ENCODE data around the gene DTX1. TPM values are rescaled to one million over a fixed set of nuclear protein-coding genes. Genes with fewer than 3 reads are reported as not detected.

DTX1 gene
- total and polyA plus RNA-seq, 9 donors = 1.7 to 5.4 (median 3.6) TPM

DNA sequence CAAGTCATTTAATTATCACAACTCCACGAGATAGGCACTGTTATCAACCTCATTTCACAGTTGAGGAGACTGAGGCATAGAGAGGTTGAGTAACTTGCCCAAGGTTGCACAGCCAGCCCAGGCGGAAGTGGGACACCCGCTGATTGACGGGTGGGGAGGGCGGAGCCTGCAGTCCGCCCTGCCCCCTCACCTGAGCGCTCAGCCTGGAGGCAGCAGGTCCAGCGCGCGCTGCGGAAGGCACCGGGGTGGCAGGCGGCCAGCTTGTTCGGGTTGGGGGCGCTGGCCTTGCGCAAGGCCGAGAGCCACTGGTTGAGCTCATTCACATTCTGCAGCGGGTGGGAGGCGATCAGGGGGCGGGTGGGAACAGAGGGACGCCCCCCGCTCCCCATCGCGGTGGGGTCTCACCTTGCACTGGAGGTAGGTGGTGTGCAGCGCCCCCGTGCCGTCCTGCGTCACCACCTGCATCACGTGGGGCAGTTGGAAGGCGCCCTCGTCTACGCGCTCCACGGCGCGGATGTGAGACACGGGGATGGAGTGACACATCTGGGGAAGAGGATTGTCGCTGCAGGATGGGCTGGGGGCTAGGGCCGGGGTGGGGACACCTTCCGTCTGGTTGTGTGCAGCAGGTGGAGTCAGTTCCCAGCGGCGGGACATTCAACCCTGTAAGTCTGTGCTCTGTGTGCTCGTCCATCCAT, 47.4 kb downstream of the DTX1 start:
- no peak for DNase-seq
- Histone ChIP-seq H3K9me3 (replicated peaks; ENCODE audit: control insufficient read depth, low read depth, low read length) (no peaks in the 10 kb centered on the region), H3K4me1 (ENCODE audit: control insufficient read depth, insufficient read depth, low read length) (no peaks in the 10 kb centered on the region), H3K4me3 (ENCODE audit: low read length) (no peak overlapping the region), H3K27me3 (ENCODE audit: control insufficient read depth, insufficient read depth, low read length) (peaks cover 27% of the 10 kb centered on the region), H3K36me3 (ENCODE audit: control insufficient read depth, insufficient read depth, low read length) (no peaks in the 10 kb centered on the region), H3K27ac (ENCODE audit: low read length) (no peak overlapping the region)
- 3% methylated on average over 39 of the region's 43 CpGs for WGBS (ENCODE audit: insufficient coverage)

DNA sequence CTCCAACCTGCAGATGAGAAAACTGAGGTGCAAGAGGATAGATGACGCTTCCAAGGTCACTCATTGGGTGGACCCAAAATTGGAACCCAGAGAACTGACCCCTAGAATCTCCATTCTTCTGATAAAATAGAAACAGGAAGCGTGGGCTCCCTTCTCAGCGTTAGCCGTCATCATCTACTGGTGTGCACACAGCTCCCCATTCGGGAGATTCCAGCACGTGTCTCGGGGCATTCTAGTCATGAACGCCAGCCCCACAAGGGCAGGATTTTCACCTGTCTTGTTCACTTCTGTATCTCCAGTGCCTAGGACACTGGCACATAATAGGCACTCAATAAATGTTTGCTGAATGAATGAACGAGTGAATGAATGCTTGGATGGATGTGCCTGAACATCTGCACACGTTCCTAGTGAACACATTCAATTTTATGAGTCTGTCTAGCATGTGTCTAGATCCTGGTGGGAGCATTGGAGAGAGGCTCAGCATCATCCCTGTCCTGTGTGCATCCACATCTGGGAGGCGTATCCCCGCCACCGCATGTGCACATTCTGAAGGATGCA, 48.5 kb downstream of the DTX1 start:
- H3K27ac ChIP-seq (ENCODE audit: low read length) = no peak overlapping the region
- no peaks in the 10 kb centered on the region for H3K9me3 ChIP-seq (replicated peaks; ENCODE audit: control insufficient read depth, low read depth, low read length)
- peaks cover 30% of the 10 kb centered on the region for H3K27me3 ChIP-seq (ENCODE audit: control insufficient read depth, insufficient read depth, low read length)
- DNase-seq = no peak
- no peaks in the 10 kb centered on the region for H3K36me3 ChIP-seq (ENCODE audit: control insufficient read depth, insufficient read depth, low read length)
- no peaks in the 10 kb centered on the region for H3K4me1 ChIP-seq (ENCODE audit: control insufficient read depth, insufficient read depth, low read length)
- no peak overlapping the region for H3K4me3 ChIP-seq (ENCODE audit: low read length)
- 77% methylated on average over 12 of the region's 13 CpGs for WGBS (ENCODE audit: insufficient coverage)

DNA sequence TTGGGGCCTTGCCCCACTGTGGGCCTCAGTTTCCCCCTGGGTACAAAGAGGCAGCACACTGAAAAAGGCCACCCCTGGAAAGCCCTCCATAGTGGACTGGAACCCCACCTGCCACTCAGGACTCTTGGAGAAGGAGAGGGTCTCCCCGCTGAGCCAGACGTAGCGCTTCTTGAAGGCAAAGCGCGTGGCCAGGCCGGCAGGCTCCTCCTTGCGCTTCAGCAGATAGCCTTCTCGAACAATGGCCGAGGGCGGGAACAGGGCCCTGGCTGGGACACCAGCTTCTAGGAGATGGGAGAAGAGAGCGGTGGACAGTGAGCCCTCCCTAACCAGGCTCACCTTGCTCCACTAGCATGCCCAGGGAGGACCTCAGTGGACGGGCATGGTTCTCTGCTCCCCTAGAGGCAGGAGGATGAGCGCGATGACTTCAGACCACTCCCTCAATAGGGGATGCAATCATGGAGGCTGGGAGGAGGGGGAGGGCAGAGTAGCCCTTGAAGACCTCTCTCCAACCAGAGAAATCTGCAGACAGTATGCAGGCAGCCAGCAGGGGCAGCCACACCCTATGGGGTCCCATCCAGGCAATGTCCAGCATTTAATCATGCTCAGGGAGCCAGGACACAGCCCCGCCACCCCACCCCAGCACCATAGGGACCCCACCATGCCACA, 49.2 kb downstream of the DTX1 start:
- Histone ChIP-seq H3K27me3 (ENCODE audit: control insufficient read depth, insufficient read depth, low read length) (peaks cover 30% of the 10 kb centered on the region), H3K4me1 (ENCODE audit: control insufficient read depth, insufficient read depth, low read length) (no peaks in the 10 kb centered on the region), H3K36me3 (ENCODE audit: control insufficient read depth, insufficient read depth, low read length) (no peaks in the 10 kb centered on the region), H3K4me3 (ENCODE audit: low read length) (no peak overlapping the region), H3K27ac (ENCODE audit: low read length) (no peak overlapping the region), H3K9me3 (replicated peaks; ENCODE audit: control insufficient read depth, low read depth, low read length) (no peaks in the 10 kb centered on the region)
- 87% methylated on average over 10 of the region's 15 CpGs for WGBS (ENCODE audit: insufficient coverage)
- no peak for DNase-seq

- H3K4me3 ChIP-seq (ENCODE audit: low read length) = no peak overlapping the region
- no peaks in the 10 kb centered on the region for H3K36me3 ChIP-seq (ENCODE audit: control insufficient read depth, insufficient read depth, low read length)
- H3K9me3 ChIP-seq (replicated peaks; ENCODE audit: control insufficient read depth, low read depth, low read length) = no peaks in the 10 kb centered on the region
- DNase-seq = no peak
- WGBS (ENCODE audit: insufficient coverage) = 68% methylated on average over 1 of the region's 1 CpG
- no peaks in the 10 kb centered on the region for H3K4me1 ChIP-seq (ENCODE audit: control insufficient read depth, insufficient read depth, low read length)
- no peak overlapping the region for H3K27ac ChIP-seq (ENCODE audit: low read length)
- peaks cover 29% of the 10 kb centered on the region for H3K27me3 ChIP-seq (ENCODE audit: control insufficient read depth, insufficient read depth, low read length)
Observed at GRCh38 chr12:113106361-113106760, 49.8 kb downstream of the DTX1 start.

DNA sequence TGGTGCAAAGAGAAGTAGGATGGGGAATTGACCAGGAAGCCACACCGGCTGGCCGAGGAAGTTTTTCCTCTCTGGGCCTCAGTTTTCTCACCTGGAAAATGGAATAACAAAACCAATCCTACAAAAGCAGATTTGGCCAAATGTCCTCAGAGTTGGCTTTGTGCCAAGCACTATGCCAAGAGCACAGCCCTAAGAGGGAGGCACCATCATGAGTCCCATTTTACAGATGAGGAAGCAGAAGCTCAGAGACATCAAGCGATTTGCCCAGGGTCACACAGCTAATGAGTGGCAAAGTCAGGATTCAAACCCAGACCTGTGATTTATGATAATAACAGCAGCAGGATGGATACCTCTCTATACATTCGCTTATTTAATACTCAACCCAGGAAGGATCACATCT, 51.8 kb downstream of the DTX1 start:
- H3K27me3 ChIP-seq (ENCODE audit: control insufficient read depth, insufficient read depth, low read length) = peaks cover 31% of the 10 kb centered on the region
- no peaks in the 10 kb centered on the region for H3K36me3 ChIP-seq (ENCODE audit: control insufficient read depth, insufficient read depth, low read length)
- no peak overlapping the region for H3K27ac ChIP-seq (ENCODE audit: low read length)
- H3K4me1 ChIP-seq (ENCODE audit: control insufficient read depth, insufficient read depth, low read length) = no peaks in the 10 kb centered on the region
- H3K9me3 ChIP-seq (replicated peaks; ENCODE audit: control insufficient read depth, low read depth, low read length) = no peaks in the 10 kb centered on the region
- DNase-seq = no peak
- no peak overlapping the region for H3K4me3 ChIP-seq (ENCODE audit: low read length)
- 100% methylated on average over 1 of the region's 4 CpGs for WGBS (ENCODE audit: insufficient coverage)

- Histone ChIP-seq H3K9me3 (replicated peaks; ENCODE audit: control insufficient read depth, low read depth, low read length) (no peaks in the 10 kb centered on the region), H3K27me3 (ENCODE audit: control insufficient read depth, insufficient read depth, low read length) (peaks cover 24% of the 10 kb centered on the region), H3K4me1 (ENCODE audit: control insufficient read depth, insufficient read depth, low read length) (no peaks in the 10 kb centered on the region), H3K4me3 (ENCODE audit: low read length) (no peak overlapping the region), H3K36me3 (ENCODE audit: control insufficient read depth, insufficient read depth, low read length) (no peaks in the 10 kb centered on the region), H3K27ac (ENCODE audit: low read length) (no peak overlapping the region)
- DNase-seq = no peak
- WGBS (ENCODE audit: insufficient coverage) = 93% methylated on average over 4 of the region's 5 CpGs
Observed at GRCh38 chr12:113109360-113109759, 52.8 kb downstream of the DTX1 start.

GRCh38 chr12:113109872-113110599, 53.5 kb downstream of the DTX1 start:
- H3K27me3 ChIP-seq (ENCODE audit: control insufficient read depth, insufficient read depth, low read length) = peaks cover 19% of the 10 kb centered on the region
- no peaks in the 10 kb centered on the region for H3K9me3 ChIP-seq (replicated peaks; ENCODE audit: control insufficient read depth, low read depth, low read length)
- H3K4me3 ChIP-seq (ENCODE audit: low read length) = no peak overlapping the region
- no peak overlapping the region for H3K27ac ChIP-seq (ENCODE audit: low read length)
- WGBS (ENCODE audit: insufficient coverage) = 44% methylated on average over 6 of the region's 7 CpGs
- no peaks in the 10 kb centered on the region for H3K4me1 ChIP-seq (ENCODE audit: control insufficient read depth, insufficient read depth, low read length)
- no peaks in the 10 kb centered on the region for H3K36me3 ChIP-seq (ENCODE audit: control insufficient read depth, insufficient read depth, low read length)
- no peak for DNase-seq

DNA sequence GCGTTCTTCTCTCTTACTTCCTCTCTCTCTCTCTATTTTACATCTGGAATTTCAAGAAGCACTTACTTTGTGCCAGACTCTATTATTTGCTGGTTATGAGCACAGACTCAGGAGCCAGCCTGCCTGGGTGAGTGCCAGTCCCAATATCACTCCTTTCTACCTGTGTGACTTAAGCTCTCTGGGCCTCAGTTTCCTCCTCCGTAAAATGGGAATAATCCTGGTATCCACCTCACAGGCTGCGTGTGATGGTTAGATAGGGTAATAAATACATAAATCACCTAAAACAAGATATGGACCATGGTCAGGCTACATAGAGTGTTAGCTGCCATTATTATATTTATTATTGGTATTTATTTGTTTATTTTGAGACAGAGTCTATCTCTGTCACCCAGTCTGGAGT, 54.7 kb downstream of the DTX1 start:
- Histone ChIP-seq H3K9me3 (replicated peaks; ENCODE audit: control insufficient read depth, low read depth, low read length) (no peaks in the 10 kb centered on the region), H3K27ac (ENCODE audit: low read length) (no peak overlapping the region), H3K4me3 (ENCODE audit: low read length) (no peak overlapping the region), H3K36me3 (ENCODE audit: control insufficient read depth, insufficient read depth, low read length) (no peaks in the 10 kb centered on the region), H3K4me1 (ENCODE audit: control insufficient read depth, insufficient read depth, low read length) (no peaks in the 10 kb centered on the region), H3K27me3 (ENCODE audit: control insufficient read depth, insufficient read depth, low read length) (peaks cover 14% of the 10 kb centered on the region)
- WGBS (ENCODE audit: insufficient coverage) = no CpG with 5 or more reads among the region's 3 CpGs
- no peak for DNase-seq

- Histone ChIP-seq H3K27me3 (ENCODE audit: control insufficient read depth, insufficient read depth, low read length) (peaks cover 11% of the 10 kb centered on the region), H3K36me3 (ENCODE audit: control insufficient read depth, insufficient read depth, low read length) (no peaks in the 10 kb centered on the region), H3K4me3 (ENCODE audit: low read length) (no peak overlapping the region), H3K9me3 (replicated peaks; ENCODE audit: control insufficient read depth, low read depth, low read length) (no peaks in the 10 kb centered on the region), H3K4me1 (ENCODE audit: control insufficient read depth, insufficient read depth, low read length) (no peaks in the 10 kb centered on the region), H3K27ac (ENCODE audit: low read length) (no peak overlapping the region)
- WGBS (ENCODE audit: insufficient coverage) = 44% methylated on average over 36 of the region's 39 CpGs
- DNase-seq = no peak
Observed at GRCh38 chr12:113112043-113112899, 55.7 kb downstream of the DTX1 start.
